ENCODE results near the gene FNDC7. TPM values are rescaled to one million over a fixed set of nuclear protein-coding genes. Genes with fewer than 3 reads are reported as not detected.

The FNDC7 gene
- total and polyA plus RNA-seq, 9 of the 15 experiments (the other 6 are each of a cell fraction or from before 2014, with no cell fraction given), result not detected

- TF ChIP-seq MNT (conservative IDR thresholded peaks at IDR 0.05) (peak; percentile 64 to 88), ETV1 (tag; conservative IDR thresholded peaks at IDR 0.05; ENCODE audit: low read depth) (peak; percentile 90), MAZ (CRISPR knock-in tag; conservative IDR thresholded peaks at IDR 0.05 in 1 of 2, IDR thresholded peaks at IDR 0.05 in 1 of 2) (peak; percentile 85 to 96), TEAD4 (IDR thresholded peaks at IDR 0.05; ENCODE audit: low read length) (peak; percentile 51), TEAD4 (CRISPR knock-in tag; IDR thresholded peaks at IDR 0.05; ENCODE audit: borderline replicate concordance) (no peak), ZC3H8 (IDR thresholded peaks at IDR 0.05) (no peak), PHTF2 (CRISPR knock-in tag; IDR thresholded peaks at IDR 0.05) (no peak), ILF3 (IDR thresholded peaks at IDR 0.05; ENCODE audit: borderline replicate concordance) (no peak), STAT5A (IDR thresholded peaks at IDR 0.05; ENCODE audit: borderline replicate concordance, low read length) (peak; percentile 20; the same call in 1 of the 2 replicates), TAF1 (IDR thresholded peaks at IDR 0.05; ENCODE audit: control insufficient read depth, extremely low read depth, insufficient read depth, low read length, severe bottlenecking) (peak; percentile 92), KLF6 (CRISPR knock-in tag; IDR thresholded peaks at IDR 0.05; ENCODE audit: borderline replicate concordance) (no peak), HDAC3 (IDR thresholded peaks at IDR 0.05; ENCODE audit: borderline replicate concordance, partially characterized antibody) (no peak), FOXP1 (CRISPR knock-in tag; IDR thresholded peaks at IDR 0.05) (no peak)
- TF ChIP-seq, protein P1, sequence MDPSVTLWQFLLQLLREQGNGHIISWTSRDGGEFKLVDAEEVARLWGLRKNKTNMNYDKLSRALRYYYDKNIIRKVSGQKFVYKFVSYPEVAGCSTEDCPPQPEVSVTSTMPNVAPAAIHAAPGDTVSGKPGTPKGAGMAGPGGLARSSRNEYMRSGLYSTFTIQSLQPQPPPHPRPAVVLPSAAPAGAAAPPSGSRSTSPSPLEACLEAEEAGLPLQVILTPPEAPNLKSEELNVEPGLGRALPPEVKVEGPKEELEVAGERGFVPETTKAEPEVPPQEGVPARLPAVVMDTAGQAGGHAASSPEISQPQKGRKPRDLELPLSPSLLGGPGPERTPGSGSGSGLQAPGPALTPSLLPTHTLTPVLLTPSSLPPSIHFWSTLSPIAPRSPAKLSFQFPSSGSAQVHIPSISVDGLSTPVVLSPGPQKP (CRISPR knock-in tag; IDR thresholded peaks at IDR 0.05), result no peak
- TF ChIP-seq, protein P2, sequence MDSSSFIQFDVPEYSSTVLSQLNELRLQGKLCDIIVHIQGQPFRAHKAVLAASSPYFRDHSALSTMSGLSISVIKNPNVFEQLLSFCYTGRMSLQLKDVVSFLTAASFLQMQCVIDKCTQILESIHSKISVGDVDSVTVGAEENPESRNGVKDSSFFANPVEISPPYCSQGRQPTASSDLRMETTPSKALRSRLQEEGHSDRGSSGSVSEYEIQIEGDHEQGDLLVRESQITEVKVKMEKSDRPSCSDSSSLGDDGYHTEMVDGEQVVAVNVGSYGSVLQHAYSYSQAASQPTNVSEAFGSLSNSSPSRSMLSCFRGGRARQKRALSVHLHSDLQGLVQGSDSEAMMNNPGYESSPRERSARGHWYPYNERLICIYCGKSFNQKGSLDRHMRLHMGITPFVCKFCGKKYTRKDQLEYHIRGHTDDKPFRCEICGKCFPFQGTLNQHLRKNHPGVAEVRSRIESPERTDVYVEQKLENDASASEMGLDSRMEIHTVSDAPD (CRISPR knock-in tag; IDR thresholded peaks at IDR 0.05), result no peak
- TF ChIP-seq, protein P3, sequence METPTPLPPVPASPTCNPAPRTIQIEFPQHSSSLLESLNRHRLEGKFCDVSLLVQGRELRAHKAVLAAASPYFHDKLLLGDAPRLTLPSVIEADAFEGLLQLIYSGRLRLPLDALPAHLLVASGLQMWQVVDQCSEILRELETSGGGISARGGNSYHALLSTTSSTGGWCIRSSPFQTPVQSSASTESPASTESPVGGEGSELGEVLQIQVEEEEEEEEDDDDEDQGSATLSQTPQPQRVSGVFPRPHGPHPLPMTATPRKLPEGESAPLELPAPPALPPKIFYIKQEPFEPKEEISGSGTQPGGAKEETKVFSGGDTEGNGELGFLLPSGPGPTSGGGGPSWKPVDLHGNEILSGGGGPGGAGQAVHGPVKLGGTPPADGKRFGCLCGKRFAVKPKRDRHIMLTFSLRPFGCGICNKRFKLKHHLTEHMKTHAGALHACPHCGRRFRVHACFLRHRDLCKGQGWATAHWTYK (CRISPR knock-in tag; IDR thresholded peaks at IDR 0.05), result peak; percentile 19; the same call in 1 of the 2 replicates
- TF ChIP-seq, protein P4, sequence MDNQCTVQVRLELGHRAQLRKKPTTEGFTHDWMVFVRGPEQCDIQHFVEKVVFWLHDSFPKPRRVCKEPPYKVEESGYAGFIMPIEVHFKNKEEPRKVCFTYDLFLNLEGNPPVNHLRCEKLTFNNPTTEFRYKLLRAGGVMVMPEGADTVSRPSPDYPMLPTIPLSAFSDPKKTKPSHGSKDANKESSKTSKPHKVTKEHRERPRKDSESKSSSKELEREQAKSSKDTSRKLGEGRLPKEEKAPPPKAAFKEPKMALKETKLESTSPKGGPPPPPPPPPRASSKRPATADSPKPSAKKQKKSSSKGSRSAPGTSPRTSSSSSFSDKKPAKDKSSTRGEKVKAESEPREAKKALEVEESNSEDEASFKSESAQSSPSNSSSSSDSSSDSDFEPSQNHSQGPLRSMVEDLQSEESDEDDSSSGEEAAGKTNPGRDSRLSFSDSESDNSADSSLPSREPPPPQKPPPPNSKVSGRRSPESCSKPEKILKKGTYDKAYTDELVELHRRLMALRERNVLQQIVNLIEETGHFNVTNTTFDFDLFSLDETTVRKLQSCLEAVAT (IDR thresholded peaks at IDR 0.05), result peak; percentile 21 to 42; a peak in 1 of 4 replicates
- TF ChIP-seq, protein P5, sequence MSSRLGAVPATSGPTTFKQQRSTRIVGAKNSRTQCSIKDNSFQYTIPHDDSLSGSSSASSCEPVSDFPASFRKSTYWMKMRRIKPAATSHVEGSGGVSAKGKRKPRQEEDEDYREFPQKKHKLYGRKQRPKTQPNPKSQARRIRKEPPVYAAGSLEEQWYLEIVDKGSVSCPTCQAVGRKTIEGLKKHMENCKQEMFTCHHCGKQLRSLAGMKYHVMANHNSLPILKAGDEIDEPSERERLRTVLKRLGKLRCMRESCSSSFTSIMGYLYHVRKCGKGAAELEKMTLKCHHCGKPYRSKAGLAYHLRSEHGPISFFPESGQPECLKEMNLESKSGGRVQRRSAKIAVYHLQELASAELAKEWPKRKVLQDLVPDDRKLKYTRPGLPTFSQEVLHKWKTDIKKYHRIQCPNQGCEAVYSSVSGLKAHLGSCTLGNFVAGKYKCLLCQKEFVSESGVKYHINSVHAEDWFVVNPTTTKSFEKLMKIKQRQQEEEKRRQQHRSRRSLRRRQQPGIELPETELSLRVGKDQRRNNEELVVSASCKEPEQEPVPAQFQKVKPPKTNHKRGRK (tag; IDR thresholded peaks at IDR 0.05), result no peak
Observed at GRCh38 chr1:108691942-108692723, 20.6 kb upstream of the FNDC7 start, which contains the start of gene PRPF38B (continued).
